SU-DHL-6 (cell line): ENCODE measurements around the gene OR9Q1.
"Not testable (repeated sequence)": the region's sequence is repeated elsewhere in the genome, so short reads cannot be mapped to it uniquely, and the experiment has no call there.

Experiments used
- H2AFZ ChIP-seq: fragments of 200-600 bp; sonication (generic); 2 replicates; pipeline ENCODE4 v1.6.1; 2014; ENCODE audit warnings: low read depth, mild to moderate bottlenecking, moderate library complexity, mixed read lengths, antibody characterized with exemption, low read length; ENCODE audit not compliant: severe bottlenecking
- H3F3A ChIP-seq: fragments of 200-600 bp; shearing (Covaris generic); 2 replicates; pipeline ENCODE4 v1.6.0; 2016; ENCODE audit warnings: antibody characterized with exemption, mild to moderate bottlenecking; ENCODE audit not compliant: insufficient read depth
- H3K27ac ChIP-seq: fragments of 200-600 bp; sonication (generic); 2 replicates; pipeline ENCODE4 v1.5.1; 2016; ENCODE audit warnings: low read depth, mild to moderate bottlenecking, low read length, moderate library complexity, mixed read lengths
- H3K27me3 ChIP-seq: fragments of 200-600 bp; sonication (generic), shearing (Covaris generic); 2 replicates; pipeline ENCODE4 v1.6.0; 2014; ENCODE audit warnings: mild to moderate bottlenecking, low read length
- H3K36me3 ChIP-seq: fragments of 200-600 bp; sonication (generic); 2 replicates; pipeline ENCODE4 v1.6.1; 2014; ENCODE audit warnings: mild to moderate bottlenecking, low read length, mixed read lengths
- H3K4me2 ChIP-seq: fragments of 300-600, 200-600 bp; shearing (Covaris generic), sonication (generic); 2 replicates; pipeline ENCODE4 v1.6.0; 2014; ENCODE audit warnings: low read length, low read depth, mild to moderate bottlenecking; ENCODE audit not compliant: poor library complexity, severe bottlenecking
- H3K4me3 ChIP-seq: fragments of 200-600 bp; sonication (generic); 2 replicates; pipeline ENCODE4 v1.5.1; 2014; ENCODE audit warnings: antibody characterized with exemption, low read length, mild to moderate bottlenecking, mixed read lengths; ENCODE audit not compliant: insufficient read depth, poor library complexity, severe bottlenecking
- H3K79me2 ChIP-seq: fragments of 200-600 bp; sonication (generic); 2 replicates; pipeline ENCODE4 v1.6.1; 2014; ENCODE audit warnings: mild to moderate bottlenecking, low read length, moderate library complexity; ENCODE audit not compliant: insufficient read depth
- H3K9ac ChIP-seq: fragments of 200-600 bp; sonication (generic); 2 replicates; pipeline ENCODE4 v1.7.0; 2014; ENCODE audit warnings: mild to moderate bottlenecking, low read length
- H3K9me2 ChIP-seq: fragments of 200-600 bp; sonication (generic); replicated peaks from 2 replicates; pipeline ENCODE4 v1.6.1; 2014; ENCODE audit warnings: low read length; ENCODE audit not compliant: insufficient read depth
- H3K9me3 ChIP-seq: fragments of 200-600 bp; sonication (generic); 2 replicates; pipeline ENCODE4 v1.6.1; 2014; ENCODE audit warnings: low read length, mixed read lengths; ENCODE audit not compliant: insufficient read depth
- H4K20me1 ChIP-seq: fragments of 200-600 bp; sonication (generic); 2 replicates; pipeline ENCODE4 v1.6.1; 2014; ENCODE audit warnings: low read depth, mild to moderate bottlenecking, antibody characterized with exemption, low read length, moderate library complexity, mixed read lengths
- CTCF ChIP-seq: fragments of 200-600 bp; sonication (generic); IDR thresholded peaks from one replicate; pipeline ENCODE4 v1.5.1; 2017; ENCODE audit warnings: antibody characterized with exemption, mild to moderate bottlenecking, low read length, moderate library complexity; ENCODE audit not compliant: insufficient read depth, poor library complexity, severe bottlenecking
- EZH2phosphoT487 ChIP-seq: fragments of 200-600 bp; sonication (generic), shearing (Covaris generic); conservative IDR thresholded peaks from 2 replicates; pipeline ENCODE4 v1.6.1; 2018; ENCODE audit warnings: mild to moderate bottlenecking, antibody characterized with exemption, low read length, moderate library complexity, mixed read lengths

The OR9Q1 gene

GRCh38 chr11:58193391-58193790 is 169.7 kb downstream of the OR9Q1 start:
- no peak overlapping the region for H2AFZ ChIP-seq
- no peaks in the 10 kb centered on the region for H3K36me3 ChIP-seq
- no peaks in the 10 kb centered on the region for H3F3A ChIP-seq
- no peak overlapping the region for H3K9ac ChIP-seq
- TF ChIP-seq EZH2phosphoT487 = no peak
- TF ChIP-seq CTCF = no peak
- no peaks in the 10 kb centered on the region for H3K9me2 ChIP-seq
- H3K27ac ChIP-seq = no peak overlapping the region
- H4K20me1 ChIP-seq = no peaks in the 10 kb centered on the region
- no peak overlapping the region for H3K4me3 ChIP-seq
- H3K9me3 ChIP-seq = no peaks in the 10 kb centered on the region; the same call in 1 of the 2 replicates
- H3K27me3 ChIP-seq = no peaks in the 10 kb centered on the region
- H3K4me2 ChIP-seq = no peak overlapping the region
- H3K79me2 ChIP-seq = no peaks in the 10 kb centered on the region

- no peaks in the 10 kb centered on the region for H3K36me3 ChIP-seq
- H3K4me3 ChIP-seq = no peak overlapping the region
- TF ChIP-seq CTCF (no peak), EZH2phosphoT487 (no peak)
Measured at GRCh38 chr11:58195939-58196338, 172.3 kb downstream of the OR9Q1 start.

GRCh38 chr11:58199271-58199670 is 175.6 kb downstream of the OR9Q1 start:
- Histone ChIP-seq H3F3A (no peaks in the 10 kb centered on the region), H3K79me2 (no peaks in the 10 kb centered on the region), H3K9me3 (no peaks in the 10 kb centered on the region; the same call in 1 of the 2 replicates), H3K27ac (no peak overlapping the region), H2AFZ (no peak overlapping the region), H3K36me3 (no peaks in the 10 kb centered on the region), H3K9ac (no peak overlapping the region), H4K20me1 (no peaks in the 10 kb centered on the region), H3K4me2 (no peak overlapping the region), H3K9me2 (0 out of 2 replicates have a peak, but pooled peaks cover 2% of the 10 kb centered on the region), H3K27me3 (no peaks in the 10 kb centered on the region), H3K4me3 (no peak overlapping the region)
- TF ChIP-seq EZH2phosphoT487 = no peak
- TF ChIP-seq CTCF = no peak

More at GRCh38 chr11:58195939-58196338, 172.3 kb downstream of the OR9Q1 start:
- no peak overlapping the region for H2AFZ ChIP-seq
- no peak overlapping the region for H3K27ac ChIP-seq
- H4K20me1 ChIP-seq = no peaks in the 10 kb centered on the region
- no peaks in the 10 kb centered on the region; the same call in 1 of the 2 replicates for H3K9me3 ChIP-seq
- 0 out of 2 replicates have a peak, but pooled peaks cover 2% of the 10 kb centered on the region for H3K9me2 ChIP-seq
- H3F3A ChIP-seq = no peaks in the 10 kb centered on the region
- no peaks in the 10 kb centered on the region for H3K27me3 ChIP-seq
- no peaks in the 10 kb centered on the region for H3K79me2 ChIP-seq
- no peak overlapping the region for H3K4me2 ChIP-seq
- H3K9ac ChIP-seq = no peak overlapping the region

- H3K79me2 ChIP-seq = no peaks in the 10 kb centered on the region
- no peaks in the 10 kb centered on the region for H3F3A ChIP-seq
- H4K20me1 ChIP-seq = no peaks in the 10 kb centered on the region
- H3K9me3 ChIP-seq = no peaks in the 10 kb centered on the region
- H3K9ac ChIP-seq = no peak within 1 kb of the TSS
- no peak within 1 kb of the TSS for H3K4me2 ChIP-seq
- H3K27me3 ChIP-seq = no peaks in the 10 kb centered on the region
- H3K4me3 ChIP-seq = no peak within 1 kb of the TSS
- no peak for TF ChIP-seq CTCF
- no peak for TF ChIP-seq EZH2phosphoT487
- 0 out of 2 replicates have a peak, but pooled peaks cover 2% of the 10 kb centered on the region for H3K9me2 ChIP-seq
- H3K36me3 ChIP-seq = no peaks in the 10 kb centered on the region
- no peak within 1 kb of the TSS for H2AFZ ChIP-seq
- no peak within 1 kb of the TSS for H3K27ac ChIP-seq
Measured at GRCh38 chr11:58204042-58204441, 180.4 kb downstream of the OR9Q1 start, which contains the start of gene OR1S2. Gene OR1S2, minus strand, starts transcription at chr11:58204142. Its CDS starts 0 bp downstream, at chr11:58204142.

GRCh38 chr11:58212420-58212819 is 188.7 kb downstream of the OR9Q1 start, which contains the start of gene OR1S1:
Gene OR1S1, plus strand, starts transcription at chr11:58212720.
- not testable (repeated sequence) for H3K4me2 ChIP-seq, H4K20me1 ChIP-seq, H3K79me2 ChIP-seq, H3K36me3 ChIP-seq, H3K27me3 ChIP-seq, H3F3A ChIP-seq, H3K9ac ChIP-seq, H2AFZ ChIP-seq, H3K4me3 ChIP-seq, H3K9me3 ChIP-seq, H3K27ac ChIP-seq, H3K9me2 ChIP-seq
